Right hindlimb (tissue), 1 donor: ENCODE measurements around the gene AVL9.
A peak's percentile ranks its signal among the peaks of the same experiment; 100 is the strongest.
"Not testable (repeated sequence)": the region's sequence is repeated elsewhere in the genome, so short reads cannot be mapped to it uniquely, and the experiment has no call there.

Experiments
- DNase-seq: peaks from one replicate; pipeline ENCODE4 v3.0.0-alpha.2; 2018

The AVL9 gene

DNA sequence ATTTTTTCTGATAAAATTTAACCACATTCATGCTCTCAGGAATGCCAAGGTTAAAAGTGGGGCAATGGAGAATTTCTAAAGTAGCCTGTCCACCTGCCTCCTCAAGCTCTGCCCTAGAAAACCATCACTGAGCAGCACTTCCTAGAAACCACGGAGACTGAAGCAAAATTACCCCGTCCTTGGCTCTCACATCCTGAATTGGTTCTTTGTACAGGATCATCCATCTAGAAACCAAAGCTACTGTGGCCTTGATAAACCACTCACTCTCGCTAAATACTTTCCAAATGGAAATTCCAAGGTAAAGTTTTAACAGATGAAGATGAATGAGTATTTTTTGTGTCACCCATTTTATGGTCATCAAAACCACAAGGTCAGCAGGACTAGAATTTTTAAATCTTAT, 96.6 kb downstream of the AVL9 start:
- no peak for DNase-seq

DNA sequence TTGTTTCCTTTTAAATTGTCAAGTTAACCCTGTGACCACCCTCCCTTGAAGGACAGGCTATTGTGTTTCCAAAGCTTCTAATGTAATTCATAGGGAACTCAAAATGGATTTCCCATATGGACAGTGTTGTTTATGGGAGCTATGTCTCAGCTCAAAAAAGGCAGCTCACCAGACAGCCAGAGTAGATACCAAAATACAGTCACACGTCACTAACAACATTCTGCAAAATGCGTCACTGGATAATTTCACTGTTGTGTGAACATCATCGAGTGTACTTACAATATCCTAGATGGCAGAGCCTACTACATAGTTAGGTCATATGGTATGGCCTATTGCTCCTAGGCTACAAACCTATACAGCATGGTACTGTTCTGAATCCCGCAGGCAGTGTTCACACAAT, 97.4 kb downstream of the AVL9 start:
- no peak for DNase-seq

DNA sequence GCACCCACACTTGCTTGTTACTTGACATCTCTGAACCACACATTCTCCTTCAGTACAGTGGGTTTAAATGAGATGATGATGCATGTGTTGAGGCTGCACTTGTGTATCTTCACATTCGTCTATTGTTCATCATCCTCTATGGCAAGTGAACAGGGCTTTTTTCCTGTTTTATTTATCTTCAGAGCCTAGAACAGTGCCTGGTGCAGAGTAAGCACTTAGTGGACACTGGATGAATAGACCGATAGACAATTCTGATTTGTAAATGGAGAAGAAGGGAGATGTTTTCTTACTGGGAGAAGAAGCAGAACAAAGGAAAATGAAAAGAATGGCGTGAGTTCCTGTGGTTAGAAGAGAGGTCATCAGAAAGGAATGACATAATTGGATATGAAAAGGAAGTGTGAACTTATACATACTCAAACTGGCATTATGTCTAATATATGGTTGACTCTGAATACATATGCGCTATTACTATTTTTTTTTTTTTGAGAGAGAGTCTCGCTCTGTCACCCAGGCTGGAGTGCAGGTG, 99.7 kb downstream of the AVL9 start:
- no peak for DNase-seq

DNA sequence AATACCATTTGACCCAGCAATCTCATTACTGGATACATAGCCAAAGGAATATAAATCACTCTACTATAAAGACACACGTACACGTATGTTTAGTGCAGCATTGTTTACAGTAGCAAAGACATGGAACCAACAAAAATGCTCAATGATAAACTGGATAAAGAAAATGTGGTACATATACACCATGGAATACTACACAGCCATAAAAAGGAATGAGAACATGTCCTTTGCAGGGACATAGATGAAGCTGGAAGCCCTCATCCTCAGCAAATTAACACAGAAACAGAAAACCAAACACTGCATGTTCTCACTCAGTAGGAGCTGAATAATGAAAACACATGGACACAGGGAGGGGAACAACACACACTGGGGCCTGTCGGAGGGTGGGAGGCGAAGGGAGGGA, 105.9 kb downstream of the AVL9 start:
- DNase-seq, result not testable (repeated sequence)

DNA sequence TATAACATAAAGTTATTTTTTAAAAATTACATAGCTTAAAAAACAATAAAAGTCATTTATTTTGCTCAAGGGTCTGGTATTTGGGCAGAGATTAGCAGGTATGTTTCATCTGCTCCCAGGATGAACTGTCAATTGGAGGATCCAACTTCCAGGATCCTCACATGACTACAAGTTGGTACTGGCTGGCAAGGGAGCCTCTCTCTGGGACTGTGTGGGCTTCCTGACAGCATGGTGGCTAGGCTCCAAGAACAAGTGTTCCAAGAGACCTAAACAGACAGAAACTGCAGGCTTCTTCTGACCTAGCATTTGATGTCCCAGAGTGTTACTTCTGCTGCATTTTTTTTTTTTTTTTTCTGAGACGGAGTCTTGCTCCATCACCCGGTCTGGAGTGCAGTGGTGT, 107.2 kb downstream of the AVL9 start:
- DNase-seq, result no peak

DNA sequence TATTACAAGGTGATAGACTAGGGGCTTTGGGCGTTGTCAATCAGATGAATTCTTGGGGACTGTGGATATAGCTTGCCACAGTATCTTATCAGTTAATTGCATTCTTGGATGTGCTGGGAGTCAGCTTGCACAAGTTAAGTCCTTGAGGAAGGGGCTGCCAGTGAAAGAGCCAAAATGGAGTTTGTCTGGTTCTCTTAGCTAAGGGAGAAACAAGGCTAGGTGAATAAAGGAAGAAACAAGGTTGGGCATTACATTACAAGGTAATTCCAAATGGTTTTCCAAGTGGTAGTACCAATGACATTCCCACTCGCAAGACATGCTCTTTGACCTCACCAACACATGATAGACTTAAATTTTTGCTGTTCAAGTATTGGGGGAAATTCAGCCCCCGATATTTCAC, 108.2 kb downstream of the AVL9 start:
- DNase-seq, result not testable (repeated sequence)

DNA sequence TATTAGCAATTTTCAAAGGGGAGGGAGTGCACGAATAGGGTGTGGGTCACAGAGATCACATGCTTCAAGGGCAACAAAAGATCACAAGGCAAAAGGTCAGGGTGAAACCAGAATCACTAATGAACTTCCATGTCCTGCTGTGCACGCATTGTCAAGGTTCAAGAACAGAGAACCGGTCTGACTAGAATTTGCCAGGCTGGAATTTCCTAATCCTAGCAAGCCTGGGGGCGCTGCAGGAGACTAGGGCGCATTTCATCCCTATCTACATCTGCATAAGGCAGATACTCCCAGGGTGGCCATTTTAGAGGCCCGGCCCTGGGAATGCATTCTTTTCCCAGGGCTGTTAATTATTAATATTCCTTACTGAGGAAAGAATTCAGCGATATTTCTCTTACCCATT, 108.8 kb downstream of the AVL9 start:
- not testable (repeated sequence) for DNase-seq

DNA sequence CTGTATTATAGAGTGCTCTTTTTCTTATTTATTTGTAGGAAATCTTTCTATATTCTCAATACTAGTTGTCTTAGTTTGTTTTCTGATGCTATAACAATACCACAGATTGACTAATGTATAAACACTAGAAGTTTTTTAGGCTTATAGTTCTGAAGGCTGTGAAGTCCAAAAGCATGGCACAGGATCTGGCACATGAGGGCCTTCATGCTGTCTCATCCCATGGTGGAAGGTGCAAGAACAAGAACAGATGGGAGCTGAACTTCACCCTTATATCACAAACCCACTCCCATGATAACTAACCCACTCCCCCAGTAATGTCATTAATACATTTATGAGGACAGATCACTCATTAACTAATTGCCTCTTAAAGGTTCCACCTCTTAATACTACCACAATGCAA, 109.7 kb downstream of the AVL9 start:
- DNase-seq, result no peak

DNA sequence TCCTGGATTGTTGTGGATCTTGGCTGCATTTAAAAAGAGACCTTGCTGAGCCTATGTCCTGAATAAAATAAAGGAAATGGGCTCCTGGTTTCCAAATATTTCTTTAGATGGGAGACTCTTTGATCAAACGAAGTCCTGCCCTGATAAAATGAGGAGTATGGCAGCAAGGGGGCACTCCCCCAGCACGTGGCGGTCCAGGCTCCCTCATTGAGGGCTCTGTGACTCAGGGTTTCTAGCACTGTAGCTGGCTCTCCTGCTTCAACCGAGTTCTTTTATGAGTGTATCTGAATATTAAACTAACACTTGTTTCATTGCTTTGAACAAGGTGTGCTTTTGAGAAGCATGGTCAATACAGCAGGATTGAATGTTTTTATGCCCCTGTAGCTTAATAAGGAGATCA, 114.2 kb downstream of the AVL9 start:
- DNase-seq, result no peak

DNA sequence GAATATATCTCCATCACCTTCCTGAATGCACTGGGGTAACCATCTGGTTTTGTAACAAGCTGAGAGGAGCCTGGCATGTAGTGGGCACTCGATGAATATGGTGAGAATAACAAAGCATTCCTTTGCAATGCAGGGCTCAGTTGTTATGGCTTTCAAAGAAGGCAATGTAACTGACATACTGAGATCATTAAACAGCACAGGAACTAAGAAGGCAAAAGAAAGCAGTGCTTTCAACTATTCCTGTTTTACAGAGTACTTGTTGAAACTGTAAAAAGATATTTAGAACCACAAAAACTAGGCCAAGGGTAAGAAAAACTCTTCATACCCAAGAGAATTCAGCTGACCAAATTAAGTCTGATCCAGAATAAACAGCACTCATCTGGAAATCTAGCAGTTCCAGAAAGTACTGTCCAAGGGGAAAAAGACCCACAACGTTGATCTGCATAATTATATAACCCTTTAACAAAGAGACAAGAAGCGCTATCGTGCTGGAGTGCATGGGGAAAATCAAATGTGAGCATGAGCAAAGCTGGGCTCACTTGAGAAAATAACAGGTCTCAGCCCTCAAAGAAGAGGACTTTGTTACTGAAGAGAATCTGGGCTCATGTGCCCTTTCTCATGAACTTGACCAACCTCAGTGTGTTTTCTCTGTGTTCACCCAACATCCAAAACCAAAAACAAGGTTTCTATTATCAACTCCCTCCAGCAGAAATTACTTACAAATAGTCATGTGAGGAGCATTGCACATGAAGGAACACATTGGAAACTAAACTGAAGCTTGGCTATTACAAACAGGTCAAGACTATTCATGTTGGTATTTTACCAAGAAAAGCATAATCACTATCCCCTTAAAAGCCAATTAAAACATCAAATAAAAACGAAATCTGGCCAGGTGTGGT, 116.2 kb downstream of the AVL9 start:
- DNase-seq, result no peak

DNA sequence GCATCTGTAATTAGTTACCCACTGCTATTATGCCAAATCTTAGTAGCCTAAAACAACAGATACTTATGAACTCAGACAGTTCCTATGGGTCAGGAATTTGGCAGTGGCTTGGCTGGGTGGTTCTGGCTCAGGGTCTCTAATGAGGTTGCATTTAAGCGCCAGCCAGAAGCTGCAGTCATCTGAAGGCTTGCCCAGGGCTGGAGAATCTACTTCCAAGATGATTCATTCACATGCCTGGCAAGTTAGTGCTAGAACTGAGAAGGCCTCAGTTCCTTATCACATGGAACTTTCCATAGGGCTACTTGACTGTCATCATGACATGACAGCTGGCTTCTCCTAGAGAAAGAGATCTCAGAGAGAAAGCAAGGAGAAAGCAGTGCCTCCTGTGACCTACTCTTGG, 121.3 kb downstream of the AVL9 start:
- DNase-seq, result peak; percentile 22

DNA sequence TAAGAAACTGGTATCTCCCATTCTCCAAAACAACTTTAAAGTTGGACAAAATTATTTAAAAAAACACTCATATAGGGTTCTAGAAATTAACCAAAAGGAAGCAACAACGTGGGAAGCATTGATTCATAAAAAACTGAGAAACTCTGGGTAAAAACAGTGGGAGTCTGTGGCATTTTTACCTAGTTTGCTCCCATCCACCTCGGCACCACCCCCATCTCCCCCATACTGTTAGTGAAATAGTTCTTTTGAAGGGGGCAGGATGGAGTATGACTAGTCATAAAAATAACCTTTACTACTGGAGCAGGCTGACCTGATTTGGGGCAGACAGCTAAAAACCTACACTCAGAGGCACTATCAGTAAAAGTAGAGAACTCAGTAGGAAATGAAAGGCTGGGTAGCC, 123.2 kb downstream of the AVL9 start:
- no peak for DNase-seq

DNA sequence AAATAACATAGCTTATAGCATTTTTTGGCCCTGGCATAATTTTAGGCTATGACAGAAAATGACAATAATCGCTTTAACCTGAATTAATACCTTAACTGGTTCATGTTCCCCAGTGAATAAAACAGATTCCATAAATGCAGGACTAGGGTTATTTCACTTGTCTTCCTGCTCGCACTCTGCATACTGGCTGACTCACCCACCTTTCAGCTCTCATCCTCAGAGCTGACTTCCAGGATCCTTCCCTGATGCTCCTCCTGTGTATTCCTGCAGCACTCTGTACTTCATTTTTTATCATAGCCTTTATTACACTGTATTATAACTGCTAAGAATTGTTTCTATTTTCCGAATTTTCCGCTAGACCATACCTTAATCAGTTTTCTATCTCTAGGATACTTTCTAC, 123.7 kb downstream of the AVL9 start:
- DNase-seq, result no peak

DNA sequence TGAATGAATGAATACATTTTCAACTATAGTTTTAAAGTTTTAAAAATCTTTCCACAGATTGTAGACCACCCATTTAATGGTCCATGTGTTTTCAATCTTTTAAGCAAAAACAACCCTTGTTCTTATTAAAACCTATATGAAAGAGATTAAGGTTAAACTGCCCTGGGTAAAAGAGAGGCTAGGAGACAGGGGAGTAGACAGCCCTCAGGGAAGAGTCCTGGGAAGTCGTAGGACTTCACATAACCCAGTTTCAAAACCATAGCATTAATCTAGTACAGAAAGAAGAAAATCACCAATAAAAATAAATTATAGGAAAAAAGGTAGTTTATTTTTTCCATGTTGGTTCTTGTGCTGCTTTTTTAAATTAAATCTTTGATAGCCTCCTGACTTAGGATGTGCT, 124.1 kb downstream of the AVL9 start:
- not testable (repeated sequence) for DNase-seq

DNA sequence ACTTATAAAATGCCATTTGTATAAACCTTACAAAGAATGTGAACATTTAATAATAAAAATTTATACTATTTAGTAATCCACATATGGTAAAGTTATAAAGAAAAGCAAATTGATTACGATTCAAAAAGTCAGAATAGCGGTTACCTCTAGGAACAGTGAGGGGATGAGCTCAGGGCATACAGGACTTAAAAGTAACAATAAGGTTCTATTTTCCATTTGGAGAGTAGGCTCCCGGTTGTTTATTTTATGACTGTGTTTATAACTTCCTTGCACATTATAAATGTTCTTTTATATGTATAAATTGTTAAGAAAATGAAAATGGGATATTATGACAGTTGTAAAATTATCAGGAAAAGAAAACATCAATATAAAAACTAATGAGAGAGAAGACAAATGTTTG, 135.7 kb downstream of the AVL9 start:
- DNase-seq, result no peak

DNA sequence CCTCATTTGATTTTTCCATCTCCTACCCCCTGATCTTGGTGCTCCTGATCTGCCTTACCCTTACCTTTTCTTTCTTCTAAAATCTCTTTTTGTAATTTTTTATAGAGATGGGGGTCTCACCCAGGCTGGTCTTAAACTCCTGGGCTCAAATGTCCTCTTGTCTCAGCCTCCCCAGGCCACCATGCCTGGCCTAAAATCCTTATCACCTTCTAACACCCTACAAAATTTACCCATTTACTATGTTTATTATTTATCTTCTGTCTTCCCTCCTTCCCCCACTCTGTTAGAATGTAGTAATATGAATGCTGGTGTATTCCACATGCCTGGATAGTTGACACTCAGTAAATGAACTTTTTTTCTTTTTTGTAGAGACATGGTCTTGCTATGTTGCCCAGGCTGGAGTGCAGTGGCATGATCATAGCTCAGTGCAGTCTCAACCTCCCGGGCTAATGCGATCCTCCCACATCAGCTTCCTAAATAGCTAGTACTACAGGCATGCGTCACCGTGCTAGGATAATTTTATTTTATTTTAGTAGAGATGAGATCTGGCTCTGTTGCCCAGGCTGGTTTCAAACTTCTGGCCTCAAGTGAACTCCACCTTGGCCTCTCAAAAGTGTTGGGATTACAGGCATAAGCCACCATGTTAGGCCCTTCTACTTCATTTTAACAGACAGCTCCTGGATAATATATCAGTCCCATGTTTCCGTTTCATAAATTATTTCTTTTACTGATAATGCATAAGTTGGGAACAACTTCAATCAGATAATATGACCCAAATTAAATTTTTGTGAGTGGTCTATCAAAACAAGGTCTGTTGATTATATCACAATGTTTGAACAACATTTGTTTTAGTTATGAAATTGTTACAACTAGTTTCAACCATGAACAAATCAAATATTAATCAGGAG, 136.6 kb downstream of the AVL9 start:
- not testable (repeated sequence) for DNase-seq

DNA sequence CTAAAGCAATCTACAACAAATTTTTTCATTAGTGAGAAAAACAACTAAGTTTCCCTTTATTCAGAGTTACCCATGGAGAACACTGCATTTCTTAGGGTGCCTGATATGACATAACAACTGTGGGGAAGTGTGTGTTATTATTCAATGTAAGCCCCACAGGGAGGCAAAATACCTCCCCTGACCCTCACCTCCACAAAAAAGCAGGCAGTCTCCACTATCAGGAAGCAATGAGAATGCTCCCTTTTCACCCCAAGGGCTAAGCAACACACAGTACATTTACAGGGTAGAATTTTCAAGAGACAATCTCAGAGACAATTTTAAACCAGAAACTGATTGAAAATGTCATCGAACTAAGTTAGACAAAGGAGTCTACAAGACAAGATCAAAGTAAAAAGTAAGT, 138.2 kb downstream of the AVL9 start:
- not testable (repeated sequence) for DNase-seq

DNA sequence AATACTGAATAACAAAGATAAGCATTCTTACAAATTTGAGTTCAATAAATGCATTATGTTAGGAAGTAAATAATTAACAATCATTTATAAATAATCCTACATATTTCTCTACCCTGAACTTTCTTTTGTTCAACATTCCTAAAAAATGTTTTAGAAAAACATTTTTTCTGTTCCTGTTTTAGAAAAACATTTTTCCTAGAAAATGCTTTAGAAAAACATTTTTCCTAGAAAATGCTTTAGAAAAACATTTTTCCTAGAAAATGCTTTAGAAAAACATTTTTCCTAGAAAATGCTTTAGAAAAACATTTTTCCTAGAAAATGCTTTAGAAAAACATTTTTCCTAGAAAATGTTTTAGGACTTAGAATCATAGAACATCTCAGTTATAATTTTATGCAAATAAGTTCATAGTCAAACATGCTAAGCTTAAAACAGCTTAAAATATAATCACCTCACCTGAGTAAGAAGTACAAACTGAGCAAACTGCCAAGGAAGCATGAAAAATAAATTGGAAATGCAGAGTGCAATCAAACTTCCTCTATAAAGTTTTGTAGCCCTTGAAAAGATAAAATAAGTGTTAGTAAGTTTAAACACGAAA, 139.6 kb downstream of the AVL9 start:
- not testable (repeated sequence) for DNase-seq

DNA sequence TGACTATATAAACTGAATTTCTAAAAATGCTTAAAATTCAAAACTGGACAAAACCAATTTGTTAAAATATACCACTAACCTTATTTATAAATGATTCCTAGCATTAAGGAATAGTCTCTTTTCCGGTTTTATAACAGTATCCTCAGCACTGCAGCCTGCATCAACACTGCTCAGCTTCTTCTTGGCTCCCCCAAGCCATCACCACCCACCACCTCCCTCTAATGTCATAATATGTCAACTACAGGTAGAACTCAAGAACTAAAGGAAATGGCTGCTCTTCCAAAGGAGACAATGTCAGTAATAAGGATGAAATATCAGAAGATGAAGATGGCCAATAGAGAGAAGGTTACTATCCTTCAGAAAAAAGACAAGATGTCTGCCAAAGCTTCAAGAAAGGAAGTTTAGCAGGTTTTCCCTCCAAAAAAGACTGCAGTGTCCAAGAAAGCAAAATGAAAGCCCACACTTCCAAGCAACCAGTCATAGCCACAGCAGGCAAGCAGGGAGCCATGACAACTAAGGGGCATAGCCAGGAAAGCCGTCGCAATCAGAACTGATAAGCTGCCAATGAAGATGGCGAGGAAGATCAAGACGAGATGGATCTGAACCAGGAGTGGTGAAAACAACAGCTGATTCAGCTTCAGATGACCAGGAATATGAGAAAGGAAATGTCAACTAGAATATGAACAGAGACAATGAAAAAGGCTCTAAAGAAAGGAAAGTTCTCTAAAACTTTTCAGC, 141.6 kb downstream of the AVL9 start:
- not testable (repeated sequence) for DNase-seq

DNA sequence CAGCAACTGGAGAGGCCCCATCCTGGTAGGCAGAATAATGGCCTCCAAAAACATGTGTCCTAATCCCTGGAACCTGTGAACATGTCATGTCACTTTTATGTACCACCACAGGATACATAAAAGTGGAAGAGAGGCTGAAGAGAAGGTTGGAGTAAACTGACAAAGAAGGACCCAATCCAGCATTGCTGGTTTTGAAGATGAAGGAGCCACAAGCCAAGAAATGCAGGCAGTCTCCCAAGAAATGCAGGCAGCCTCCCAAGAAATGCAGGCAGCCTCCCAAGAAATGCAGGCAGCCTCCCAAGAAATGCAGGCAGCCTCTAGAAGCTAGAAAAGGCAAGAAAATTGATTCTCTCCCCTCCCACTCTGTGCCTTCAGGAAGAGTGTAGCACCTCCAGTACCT, 142.3 kb downstream of the AVL9 start:
- DNase-seq, result not testable (repeated sequence)
